H1 (cell line): ENCODE results near the gene UBAP1L. TPM values are rescaled to one million over a fixed set of nuclear protein-coding genes. Genes with fewer than 3 reads are reported as not detected.

Source experiments
- CTCF ChIA-PET: fragments of 300-600 bp; sonication (Branson Sonifier 250); formaldehyde crosslinking; loops from one replicate; lab custom pipeline; 2021; ENCODE audit not compliant: partially characterized antibody; lab: Charles Lee
- POLR2A ChIA-PET: fragments of 300-600 bp; sonication (Branson Sonifier 250); formaldehyde crosslinking; loops from one replicate; lab custom pipeline; 2021; ENCODE audit warnings: inconsistent platforms; ENCODE audit not compliant: partially characterized antibody; lab: Charles Lee
- DNase-seq, 2 experiments: peaks; one replicate each; pipeline versions ENCODE4 v3.0.0 to v3.0.0-alpha.2; 2010 to 2022; ENCODE audit warnings: low spot score in 2 of 2, low read depth in 1 of 2, mixed read lengths in 1 of 2
- FAIRE-seq: peaks from 2 replicates; lab custom pipeline; 2011; peaks lifted over from hg19 to GRCh38; lab: Jason Lieb, UNC
- H2AFZ ChIP-seq: 2 replicates; pipeline ENCODE4 v1.8.1; 2012; ENCODE audit warnings: low read length, inconsistent platforms
- H2AK5ac ChIP-seq: 2 replicates; pipeline ENCODE4 v1.6.1; 2013; ENCODE audit warnings: low read depth, low read length
- H2BK120ac ChIP-seq: replicated peaks from 2 replicates; pipeline ENCODE3; 2013; ENCODE audit warnings: low read depth, low read length, inconsistent platforms
- H2BK12ac ChIP-seq: 2 replicates; pipeline ENCODE4 v1.6.1; 2013; ENCODE audit warnings: low read depth, low read length
- H2BK15ac ChIP-seq: 2 replicates; pipeline ENCODE4 v1.6.1; 2013; ENCODE audit warnings: low read length
- H2BK20ac ChIP-seq: 2 replicates; pipeline ENCODE4 v1.6.1; 2013; ENCODE audit warnings: low read length
- H2BK5ac ChIP-seq: 2 replicates; pipeline ENCODE4 v1.6.1; 2013; ENCODE audit warnings: low read depth, low read length
- H3K14ac ChIP-seq: 2 replicates; pipeline ENCODE4 v1.6.1; 2013; ENCODE audit warnings: inconsistent platforms; ENCODE audit not compliant: insufficient read length
- H3K18ac ChIP-seq: 2 replicates; pipeline ENCODE4 v1.6.1; 2013; ENCODE audit warnings: low read length; ENCODE audit errors: extremely low read depth
- H3K23ac ChIP-seq: 2 replicates; pipeline ENCODE4 v1.6.1; 2013; ENCODE audit warnings: inconsistent platforms; ENCODE audit not compliant: insufficient read length
- H3K23me2 ChIP-seq: 2 replicates; pipeline ENCODE4 v1.6.1; 2013; ENCODE audit warnings: low read depth, low read length
- H3K27ac ChIP-seq: 2 replicates; pipeline ENCODE4 v1.6.1; 2011; ENCODE audit warnings: low read depth, low read length, inconsistent platforms
- H3K27me3 ChIP-seq, 4 experiments: replicated peaks in 1 of 4; 1 replicate in 1 of 4; 2 replicates in 3 of 4; pipeline versions ENCODE4 v1.6.1 to v1.8.1; 2011 to 2013; ENCODE audit warnings: low read length in 3 of 4, mild to moderate bottlenecking in 3 of 4, inconsistent platforms in 2 of 4, mixed read lengths in 2 of 4, moderate library complexity in 1 of 4; ENCODE audit not compliant: control insufficient read depth in 3 of 4, insufficient read depth in 3 of 4; ENCODE audit errors: extremely low read depth in 1 of 4
- H3K36me3 ChIP-seq, 4 experiments: 2 replicates each; pipeline versions ENCODE4 v1.6.1 to v1.8.1; 2011 to 2013; ENCODE audit warnings: mild to moderate bottlenecking in 4 of 4, low read length in 3 of 4, moderate library complexity in 2 of 4, control low read depth in 1 of 4, inconsistent platforms in 1 of 4; ENCODE audit not compliant: insufficient read depth in 4 of 4, control insufficient read depth in 2 of 4
- H3K4ac ChIP-seq: replicated peaks from 2 replicates; pipeline ENCODE3; 2013; ENCODE audit warnings: low read length, low read depth, mixed read lengths, inconsistent platforms; ENCODE audit not compliant: insufficient read length
- H3K4me1 ChIP-seq, 4 experiments: replicated peaks in 1 of 4; 1 replicate in 1 of 4; 2 replicates in 3 of 4; pipeline versions ENCODE4 v1.6.1 to v1.8.1; 2011 to 2013; ENCODE audit warnings: low read length in 3 of 4, inconsistent platforms in 2 of 4, mixed read lengths in 1 of 4; ENCODE audit not compliant: insufficient read depth in 4 of 4, control insufficient read depth in 3 of 4
- H3K4me2 ChIP-seq, 2 experiments: 2 replicates each; pipeline versions ENCODE4 v1.6.1 to v1.8.1; 2011 to 2013; ENCODE audit warnings: low read depth in 2 of 2, low read length in 2 of 2, control low read depth in 1 of 2, inconsistent platforms in 1 of 2, mild to moderate bottlenecking in 1 of 2; ENCODE audit not compliant: insufficient read depth in 1 of 2
- H3K4me3 ChIP-seq, 4 experiments: fragments of 200-600, 300-600 bp in 1 of 4; sonication (generic), shearing (Covaris generic), sonication (Bioruptor Twin) in 1 of 4; 2 replicates each; pipeline versions ENCODE4 v1.5.1 to v1.8.1; 2011 to 2016; ENCODE audit warnings: low read length in 4 of 4, low read depth in 3 of 4, control low read depth in 2 of 4, inconsistent platforms in 2 of 4, mild to moderate bottlenecking in 2 of 4, mixed read lengths in 1 of 4, moderate library complexity in 1 of 4; ENCODE audit not compliant: insufficient read depth in 2 of 4; ENCODE audit errors: extremely low read depth in 1 of 4
- H3K56ac ChIP-seq: replicated peaks from 2 replicates; pipeline ENCODE3; 2013; ENCODE audit warnings: low read depth, mild to moderate bottlenecking, mixed read lengths, low read length, inconsistent platforms; ENCODE audit not compliant: insufficient read length
- H3K79me1 ChIP-seq: 2 replicates; pipeline ENCODE4 v1.6.1; 2013; ENCODE audit warnings: low read depth, low read length, control low read depth
- H3K79me2 ChIP-seq, 2 experiments: 2 replicates each; pipeline versions ENCODE4 v1.6.1 to v1.8.1; 2012 to 2013; ENCODE audit warnings: low read length in 2 of 2, mild to moderate bottlenecking in 2 of 2, inconsistent platforms in 1 of 2; ENCODE audit not compliant: insufficient read depth in 2 of 2, control insufficient read depth in 1 of 2
- H3K9ac ChIP-seq, 4 experiments: replicated peaks in 1 of 4; 1 replicate in 1 of 4; 2 replicates in 3 of 4; pipeline versions ENCODE4 v1.6.1 to v1.8.1; 2011 to 2013; ENCODE audit warnings: low read depth in 3 of 4, low read length in 3 of 4, control low read depth in 2 of 4, mild to moderate bottlenecking in 2 of 4, moderate library complexity in 2 of 4, inconsistent platforms in 1 of 4; ENCODE audit errors: extremely low read depth in 1 of 4
- H3K9me3 ChIP-seq, 2 experiments: 2 replicates each; pipeline versions ENCODE4 v1.6.1 to v1.8.1; 2012 to 2013; ENCODE audit warnings: mild to moderate bottlenecking in 2 of 2, moderate library complexity in 2 of 2, control low read depth in 1 of 2, inconsistent platforms in 1 of 2, low read depth in 1 of 2, low read length in 1 of 2, mixed read lengths in 1 of 2; ENCODE audit not compliant: insufficient read depth in 2 of 2
- H4K20me1 ChIP-seq, 2 experiments: replicated peaks in 1 of 2; 2 replicates each; pipeline versions ENCODE3 to v1.8.1; 2011 to 2013; ENCODE audit warnings: inconsistent platforms in 2 of 2, low read length in 2 of 2, mild to moderate bottlenecking in 1 of 2; ENCODE audit not compliant: insufficient read depth in 2 of 2, control insufficient read depth in 1 of 2
- H4K5ac ChIP-seq: 2 replicates; pipeline ENCODE4 v1.6.1; 2013; ENCODE audit warnings: low read length, low read depth, mixed read lengths, inconsistent platforms; ENCODE audit not compliant: insufficient read length
- H4K8ac ChIP-seq: 2 replicates; pipeline ENCODE4 v1.8.0; 2013; ENCODE audit warnings: mild to moderate bottlenecking, moderate library complexity, low read length, inconsistent platforms; ENCODE audit not compliant: insufficient read depth; ENCODE audit errors: extremely low read depth
- H4K91ac ChIP-seq: replicated peaks from 2 replicates; pipeline ENCODE3; 2013; ENCODE audit warnings: low read length, mixed read lengths, inconsistent platforms; ENCODE audit not compliant: insufficient read length
- ASH2L ChIP-seq: fragments of 200-600, 300-600 bp; sonication (generic); IDR thresholded peaks from one replicate; pipeline ENCODE4 v1.7.1; 2017; ENCODE audit warnings: low read length
- ATF2 ChIP-seq: IDR thresholded peaks from 2 replicates; pipeline ENCODE4 v1.6.1; 2012; ENCODE audit warnings: low read length, inconsistent platforms
- EP300 ChIP-seq, 2 experiments: IDR thresholded peaks; 1 replicate in 1 of 2; 2 replicates in 1 of 2; pipeline ENCODE4 v1.6.1; 2011 to 2012; ENCODE audit warnings: low read depth in 2 of 2, low read length in 2 of 2, mild to moderate bottlenecking in 2 of 2, borderline replicate concordance in 1 of 2, inconsistent platforms in 1 of 2, moderate library complexity in 1 of 2
- EZH2 ChIP-seq: fragments of 200-600 bp; sonication (generic); IDR thresholded peaks from 2 replicates; pipeline ENCODE4 v1.7.1; 2012; ENCODE audit warnings: low read depth, mild to moderate bottlenecking, moderate library complexity, low read length, inconsistent platforms; ENCODE audit not compliant: severe bottlenecking
- HDAC2 ChIP-seq, 2 experiments: fragments of 300-600 bp in 1 of 2; sonication (generic) in 1 of 2; IDR thresholded peaks; 2 replicates each; pipeline ENCODE4 v1.6.1; 2011 to 2012; ENCODE audit warnings: low read depth in 2 of 2, low read length in 2 of 2, mild to moderate bottlenecking in 2 of 2, moderate library complexity in 2 of 2, borderline replicate concordance in 1 of 2, inconsistent platforms in 1 of 2
- KDM1A ChIP-seq: fragments of 200-600, 300-600 bp; sonication (generic); IDR thresholded peaks from 2 replicates; pipeline ENCODE4 v1.7.1; 2016; ENCODE audit warnings: mild to moderate bottlenecking, low read length, borderline replicate concordance
- SP1 ChIP-seq: IDR thresholded peaks from 2 replicates; pipeline ENCODE4 v1.6.1; 2011; ENCODE audit warnings: low read depth, low read length
- SP2 ChIP-seq: IDR thresholded peaks from 2 replicates; pipeline ENCODE4 v1.6.1; 2012; ENCODE audit warnings: mild to moderate bottlenecking, low read length, inconsistent platforms
- SRF ChIP-seq: IDR thresholded peaks from 2 replicates; pipeline ENCODE4 v1.6.1; 2011; ENCODE audit warnings: mild to moderate bottlenecking, low read depth, low read length, moderate library complexity
- TCF12 ChIP-seq: IDR thresholded peaks from 2 replicates; pipeline ENCODE4 v1.6.1; 2011; ENCODE audit warnings: low read depth, mild to moderate bottlenecking, low read length
- YY1 ChIP-seq: IDR thresholded peaks from 2 replicates; pipeline ENCODE4 v1.6.1; 2011; ENCODE audit warnings: low read depth, mild to moderate bottlenecking, low read length
- WGBS, 2 experiments: shearing (Covaris generic) in 1 of 2; methylation state at CpG; one replicate each; pipeline versions ENCODE4 v1.1.6 to v1.1.7; 2013 to 2015; ENCODE audit warnings: low lambda C conversion rate in 2 of 2, mixed read lengths in 2 of 2, inconsistent platforms in 1 of 2, low coverage in 1 of 2, missing lambda C conversion rate in 1 of 2; ENCODE audit not compliant: insufficient replicate concordance in 2 of 2, insufficient coverage in 1 of 2, insufficient read length in 1 of 2; ENCODE audit errors: extremely low coverage in 1 of 2, missing lambda C conversion rate in 1 of 2; 5-methylcytosine and 5-hydroxymethylcytosine counted together
- polyA plus RNA-seq, 7 experiments: library from polyadenylated mRNA; depleted of rRNA in 3 of 7; stranded (reverse) in 5 of 7; unstranded in 2 of 7; fragments of >200 nt in 5 of 7; fragments of 200-250 nt in 2 of 7; gene quantifications; 1 replicate in 5 of 7; 2 replicates in 1 of 7; 4 replicates in 1 of 7; pipeline versions ENCODE4 v1.2.1 to v1.2.3, GENCODE V29; 2011 to 2013; ENCODE audit warnings: missing spikeins in 2 of 7, mixed read lengths in 2 of 7
- total RNA-seq: library from RNA; stranded (reverse); fragmentation: NEBNext Ultra II Directional; extraction: Animal tissue kit (Norgen Biotek cat#: 25700); gene quantifications from 2 replicates; pipeline ENCODE4 v1.2.1, GENCODE V29; 2021

The UBAP1L gene
- total and polyA plus RNA-seq, 2 of the 8 experiments (the other 6 are each of a cell fraction or from before 2014, with no cell fraction given) = 0.67 to 1.7 TPM

GRCh38 chr15:65085207-65085753 is 29.7 kb downstream of the UBAP1L start:
- Histone ChIP-seq H3K18ac (no peak overlapping the region), H3K56ac (no peak overlapping the region), H3K4me3 (no peak overlapping the region), H2BK120ac (no peak overlapping the region), H3K23ac (no peak overlapping the region), H2BK5ac (no peak overlapping the region), H2AFZ (no peak overlapping the region), H3K79me2 (no peaks in the 10 kb centered on the region), H4K91ac (no peak overlapping the region), H2AK5ac (peak overlapping the region; percentile 54; the same call in 1 of the 2 replicates), H3K23me2 (no peaks in the 10 kb centered on the region; the same call in 1 of the 2 replicates), H3K9me3 (no peaks in the 10 kb centered on the region), H3K4me2 (no peak overlapping the region; a peak in 1 of 4 replicates), H2BK12ac (peak overlapping the region; percentile 97; the same call in 1 of the 2 replicates), H3K36me3 (no peaks in the 10 kb centered on the region), H3K9ac (no peak overlapping the region), H4K20me1 (no peaks in the 10 kb centered on the region), H3K4ac (peak overlapping the region; percentile 75), H3K4me1 (peaks cover 15 to 32% (median 23%) of the 10 kb centered on the region in 4 experiments), H2BK15ac (peak overlapping the region; percentile 20; the same call in 1 of the 2 replicates), H4K5ac (no peak overlapping the region), H3K27ac (no peak overlapping the region), H4K8ac (no peak overlapping the region), H3K27me3 (peaks cover 0 to 7% (median 4%) of the 10 kb centered on the region in 4 experiments; a peak in 5 of 7 replicates), H3K14ac (no peak overlapping the region), H3K79me1 (no peaks in the 10 kb centered on the region), H2BK20ac (0 out of 2 replicates have a peak overlapping the region, but pooled peaks have one; percentile 24)
- CTCF ChIA-PET = interaction anchor here (0.6 to 32.9 kb wide), 9 partner anchors 10 to 353 kb away, joined by 3 to 1213 read pairs (median 43); partner anchors contain the start of genes KBTBD13, RASL12 and SLC51B
- DNase-seq = no peak
- no peak for FAIRE-seq
- POLR2A ChIA-PET = interaction anchor here (0.6 to 14.5 kb wide), 7 partner anchors 9 to 186 kb away, joined by 3 to 93 read pairs (median 4); partner anchors contain the start of genes KBTBD13 and RASL12
- WGBS, 2 experiments = 90% methylated on average over 8 of the region's 8 CpGs; no CpG with 5 or more reads in 1 of the 2 experiments
- no peak for TF ChIP-seq SRF
- TF ChIP-seq EP300 (IDR thresholded peaks at IDR 0.05; ENCODE audit: borderline replicate concordance in 1 of 2, low read depth in 2 of 2, low read length in 2 of 2) = no peak
- TF ChIP-seq EZH2 = no peak
- no peak for TF ChIP-seq SP2
- no peak for TF ChIP-seq KDM1A
- TF ChIP-seq ATF2 = no peak
- TF ChIP-seq YY1 = no peak
- TF ChIP-seq SP1 = no peak
- no peak for TF ChIP-seq ASH2L
- TF ChIP-seq TCF12 = no peak
- TF ChIP-seq HDAC2 (IDR thresholded peaks at IDR 0.05; ENCODE audit: borderline replicate concordance in 1 of 2, low read depth in 2 of 2, low read length in 2 of 2) = no peak
